Heart left ventricle (tissue), 16 donors: ENCODE measurements around the gene ZNF140. TPM values are rescaled to one million over a fixed set of nuclear protein-coding genes. Genes with fewer than 3 reads are reported as not detected.

ENCODE experiments used
- ATAC-seq, 4 donors: fragments of 200-7000 bp; cut with Tn5 transposase; one replicate each; pipeline ENCODE4 v1.9.1; 2020 to 2022; ENCODE audit warnings: moderate library complexity in 4 of 4, mild to moderate bottlenecking in 3 of 4, moderate number of reproducible peaks in 1 of 4
- DNase-seq, 5 donors: peaks; one replicate each; pipeline ENCODE4 v3.0.0-alpha.2; 2020
- H3K27ac ChIP-seq, 12 donors: fragments of 200-600 bp; sonication (generic) in 4 of 12; one replicate each; pipeline versions ENCODE4 v1.5.0 to v1.8.0; 2016 to 2022; ENCODE audit warnings: mild to moderate bottlenecking in 2 of 12
- H3K27me3 ChIP-seq, 9 donors: fragments of 200-600 bp; sonication (generic) in 2 of 9; one replicate each; pipeline versions ENCODE4 v1.5.1 to v1.8.0; 2016 to 2022; ENCODE audit warnings: mild to moderate bottlenecking in 3 of 9
- H3K36me3 ChIP-seq, 9 donors: fragments of 200-600 bp; sonication (generic) in 2 of 9; one replicate each; pipeline versions ENCODE4 v1.5.0 to v1.8.0; 2018 to 2022; ENCODE audit warnings: mild to moderate bottlenecking in 2 of 9
- H3K4me1 ChIP-seq, 12 donors: fragments of 200-600 bp; sonication (generic) in 4 of 12; one replicate each; pipeline versions ENCODE4 v1.5.0 to v1.8.0; 2016 to 2022; ENCODE audit warnings: mild to moderate bottlenecking in 3 of 12
- H3K4me3 ChIP-seq, 12 donors: fragments of 200-600 bp; sonication (generic) in 4 of 12; one replicate each; pipeline versions ENCODE4 v1.5.0 to v1.8.0; 2017 to 2022; ENCODE audit warnings: mild to moderate bottlenecking in 9 of 12, moderate library complexity in 4 of 12
- H3K9me3 ChIP-seq, 12 donors: fragments of 200-600 bp; sonication (generic) in 4 of 12; one replicate each; pipeline versions ENCODE4 v1.5.0 to v1.8.0; 2016 to 2022; ENCODE audit warnings: mild to moderate bottlenecking in 1 of 12
- POLR2A ChIP-seq, 2 donors: fragments of 450-650 bp; IDR thresholded peaks; one replicate each; pipeline ENCODE4 v1.6.1; 2017; ENCODE audit warnings: antibody characterized with exemption in 2 of 2, mild to moderate bottlenecking in 2 of 2, moderate library complexity in 2 of 2
- WGBS, 4 donors: extraction: QIAGEN DNeasy Blood & Tissue Kit in 2 of 4; methylation state at CpG; one replicate each; pipeline versions ENCODE4 v1.1.5 to v1.1.7; 2013 to 2018; 5-methylcytosine and 5-hydroxymethylcytosine counted together
- intact Hi-C, 10 donors: fragments of 100-400 bp; cut with DNase I; formaldehyde crosslinking; loops; one replicate each; pipeline versions ENCODE4 v1.11.1 to v1.14.2; 2022
- polyA plus RNA-seq, 2 donors: library from polyadenylated mRNA; stranded (reverse); fragments of 200-250 nt; gene quantifications; one replicate each; pipeline ENCODE4 v1.2.3, GENCODE V29; 2013
- total RNA-seq, 9 donors: library from RNA; depleted of rRNA in 2 of 9; stranded (reverse); fragments of >200 nt in 2 of 9; fragmentation: NEBNext Ultra II Directional in 3 of 9; extraction: Animal tissue kit (Norgen Biotek cat#: 25700) in 3 of 9; gene quantifications; one replicate each; pipeline versions ENCODE4 v1.1.0 to v1.2.4, GENCODE V29; 2016 to 2023
- TF ChIP-seq, protein P1 (sequence below), 12 donors: fragments of 200-600 bp; sonication (generic) in 4 of 12; IDR thresholded peaks; one replicate each; pipeline versions ENCODE4 v1.5.0 to v1.8.0; 2018 to 2022; ENCODE audit warnings: antibody characterized with exemption in 12 of 12, mild to moderate bottlenecking in 5 of 12
- donor health status: ischemic (EF 13 %, LVEDD 7.1; RV severe dilation, severe dysfunction).
- donor health status: healthy with polysubstance abuse.
- donor health status: DM: no; HTN: yes; CAD: no.
- donor health status: DM: no; HTN: no; CAD: no.
- donor health status: ischemic (EF 25% LVEDD 6.9; RV normal size, moderate dysfunction).
- donor health status: ischemic (EF 25% LVEDD 5.7; RV mildly dilated, moderate dysfunction).
- donor health status: healthy.
- donor health status: DM: yes; HTN: yes; CAD: no.
- donor health status: ischemic (EF 35%, LVEDD 5.7; RV mildly dilated, moderate dysfunction).
- donor health status: nonischemic (EF 11% LVEDD 7.7; RV severe dilation, severe dysfunction).
- donor health status: DM: yes; HTN: yes; CAD: no.
- donor health status: PGD.
- donor health status: ischemic (EF 29% LVEDD 5.4; RV normal size, mild dysfunction).
- donor health status: nonischemic (EF 23%, LVEDD 6.1; RV moderate dilation, normal function).

Gene ZNF140
- total and polyA plus RNA-seq, 11 donors, result 6.5 to 13.0 (median 8.7) TPM

DNA sequence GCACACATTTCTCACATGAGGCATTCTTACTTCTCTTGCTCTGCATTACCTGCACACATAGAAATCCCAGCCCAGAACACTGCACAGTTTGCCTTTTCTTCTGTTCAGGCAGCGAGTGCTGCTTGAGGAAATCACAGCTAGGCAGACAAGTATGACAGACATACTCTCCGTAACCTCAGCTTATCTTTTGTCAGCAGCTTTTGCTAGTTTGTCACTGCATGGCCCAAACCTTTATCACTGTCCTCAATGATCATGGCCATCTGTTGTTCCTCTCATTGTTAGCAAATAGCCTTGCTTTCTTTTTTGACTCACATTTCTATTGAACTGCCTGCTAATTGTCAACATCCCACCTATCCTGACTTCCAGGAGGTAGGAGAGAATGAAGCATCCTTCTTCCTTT lies 55.0 kb downstream of the ZNF140 start:
- Histone ChIP-seq H3K27ac (no peak overlapping the region), H3K36me3 (peaks cover 0 to 75% (median 36%) of the 10 kb centered on the region in 9 donors), H3K9me3 (peaks cover 0 to 88% (median 53%) of the 10 kb centered on the region in 12 donors), H3K4me3 (no peak overlapping the region), H3K4me1 (peaks cover 0 to 11% (median 0%) of the 10 kb centered on the region in 12 donors), H3K27me3 (no peaks in the 10 kb centered on the region)
- intact Hi-C loops, result no loop called here
- 76 to 88% (median 86%) methylated on average over 2 of the region's 2 CpGs for WGBS, 4 donors
- no peak for DNase-seq
- TF ChIP-seq POLR2A (IDR thresholded peaks at IDR 0.05), result no peak
- TF ChIP-seq, protein P1, sequence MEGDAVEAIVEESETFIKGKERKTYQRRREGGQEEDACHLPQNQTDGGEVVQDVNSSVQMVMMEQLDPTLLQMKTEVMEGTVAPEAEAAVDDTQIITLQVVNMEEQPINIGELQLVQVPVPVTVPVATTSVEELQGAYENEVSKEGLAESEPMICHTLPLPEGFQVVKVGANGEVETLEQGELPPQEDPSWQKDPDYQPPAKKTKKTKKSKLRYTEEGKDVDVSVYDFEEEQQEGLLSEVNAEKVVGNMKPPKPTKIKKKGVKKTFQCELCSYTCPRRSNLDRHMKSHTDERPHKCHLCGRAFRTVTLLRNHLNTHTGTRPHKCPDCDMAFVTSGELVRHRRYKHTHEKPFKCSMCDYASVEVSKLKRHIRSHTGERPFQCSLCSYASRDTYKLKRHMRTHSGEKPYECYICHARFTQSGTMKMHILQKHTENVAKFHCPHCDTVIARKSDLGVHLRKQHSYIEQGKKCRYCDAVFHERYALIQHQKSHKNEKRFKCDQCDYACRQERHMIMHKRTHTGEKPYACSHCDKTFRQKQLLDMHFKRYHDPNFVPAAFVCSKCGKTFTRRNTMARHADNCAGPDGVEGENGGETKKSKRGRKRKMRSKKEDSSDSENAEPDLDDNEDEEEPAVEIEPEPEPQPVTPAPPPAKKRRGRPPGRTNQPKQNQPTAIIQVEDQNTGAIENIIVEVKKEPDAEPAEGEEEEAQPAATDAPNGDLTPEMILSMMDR (IDR thresholded peaks at IDR 0.05), result no peak
- ATAC-seq, result no peak

DNA sequence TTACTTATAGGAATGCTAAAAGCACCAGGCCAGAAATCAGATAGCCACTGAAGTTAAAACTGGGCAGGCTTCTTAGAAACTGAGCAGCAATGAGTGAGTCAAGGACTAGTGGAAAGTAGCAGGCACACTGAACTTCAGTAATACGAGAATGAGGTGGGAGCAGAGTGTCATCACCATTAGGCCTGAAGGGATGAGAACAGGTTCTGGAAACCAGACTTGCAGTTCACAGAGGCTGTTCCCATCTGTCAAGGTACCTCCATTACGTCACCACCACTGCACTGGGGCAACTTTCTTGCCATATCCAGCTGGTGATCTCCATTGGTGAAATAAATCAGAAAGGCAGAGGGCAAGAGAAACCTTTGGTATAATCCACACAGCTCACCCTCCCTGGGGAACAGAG lies 65.3 kb downstream of the ZNF140 start:
- Histone ChIP-seq H3K9me3 (peaks cover 0 to 99% (median 85%) of the 10 kb centered on the region in 12 donors), H3K27me3 (no peaks in the 10 kb centered on the region), H3K4me3 (no peak overlapping the region), H3K27ac (no peak overlapping the region), H3K36me3 (peaks cover 10 to 98% (median 67%) of the 10 kb centered on the region in 9 donors), H3K4me1 (no peaks in the 10 kb centered on the region)
- ATAC-seq (no peak), DNase-seq (no peak)
- TF ChIP-seq POLR2A (IDR thresholded peaks at IDR 0.05), result no peak
- TF ChIP-seq, protein P1 (IDR thresholded peaks at IDR 0.05), result no peak
- intact Hi-C loops, result no loop called here
- 96 to 100% (median 99%) methylated on average over 2 of the region's 2 CpGs for WGBS, 4 donors

DNA sequence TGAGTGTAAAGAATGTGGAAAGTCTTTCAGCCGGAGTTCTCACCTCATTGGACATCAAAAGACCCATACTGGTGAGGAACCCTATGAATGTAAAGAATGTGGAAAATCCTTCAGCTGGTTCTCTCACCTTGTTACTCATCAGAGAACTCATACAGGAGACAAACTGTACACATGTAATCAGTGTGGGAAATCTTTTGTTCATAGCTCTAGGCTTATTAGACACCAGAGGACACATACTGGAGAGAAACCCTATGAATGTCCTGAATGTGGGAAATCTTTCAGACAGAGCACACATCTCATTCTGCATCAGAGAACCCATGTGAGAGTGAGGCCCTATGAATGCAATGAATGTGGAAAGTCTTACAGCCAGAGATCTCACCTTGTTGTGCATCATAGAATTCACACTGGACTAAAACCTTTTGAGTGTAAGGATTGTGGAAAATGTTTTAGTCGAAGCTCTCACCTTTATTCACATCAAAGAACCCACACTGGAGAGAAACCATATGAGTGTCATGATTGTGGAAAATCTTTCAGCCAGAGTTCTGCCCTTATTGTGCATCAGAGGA lies 75.5 kb downstream of the ZNF140 start:
- Histone ChIP-seq H3K4me1 (no peaks in the 10 kb centered on the region), H3K27me3 (no peaks in the 10 kb centered on the region), H3K27ac (no peak overlapping the region), H3K9me3 (peaks cover 7 to 100% (median 99%) of the 10 kb centered on the region in 12 donors), H3K4me3 (no peak overlapping the region), H3K36me3 (peaks cover 41 to 85% (median 56%) of the 10 kb centered on the region in 9 donors)
- intact Hi-C loops, result no loop called here
- TF ChIP-seq, protein P1 (IDR thresholded peaks at IDR 0.05), result no peak
- no peak for TF ChIP-seq POLR2A (IDR thresholded peaks at IDR 0.05)
- WGBS, 4 donors, result 94 to 100% (median 97%) methylated on average over 2 of the region's 2 CpGs
- DNase-seq, result no peak
- ATAC-seq, result no peak

Other genes starting within 250 kb of the ZNF140 start
- gene CHFR, start 193.3 kb upstream of the ZNF140 start, total RNA-seq, result 10 to 100 TPM; 10.6 to 33.5 (median 16.4) TPM
- gene CHFR, start 193.3 kb upstream of the ZNF140 start, polyA plus RNA-seq, result 10 to 100 TPM; 17.4 to 21.6 TPM
- 10 to 100 TPM in 6 of 9 donors, 1 to 10 TPM in 3; 3.4 to 14.2 (median 10.3) TPM for gene ZNF605, start 124.6 kb upstream of the ZNF140 start, total RNA-seq
- 1 to 10 TPM; 5.0 to 5.6 TPM for gene ZNF605, start 124.6 kb upstream of the ZNF140 start, polyA plus RNA-seq
- 1 to 10 TPM in 8 of 9 donors, under 1 TPM in 1; 0.60 to 6.7 (median 3.7) TPM for gene ZNF26, start 94.6 kb upstream of the ZNF140 start, total RNA-seq
- 1 to 10 TPM; 1.8 to 4.2 TPM for gene ZNF26, start 94.6 kb upstream of the ZNF140 start, polyA plus RNA-seq
- 10 to 100 TPM; 11.0 to 24.0 (median 15.9) TPM for gene ZNF84, start 43.4 kb upstream of the ZNF140 start, total RNA-seq
- gene ZNF84, start 43.4 kb upstream of the ZNF140 start, polyA plus RNA-seq, result 1 to 10 TPM; 6.7 to 6.9 TPM
- 1 to 10 TPM in 5 of 9 donors, under 1 TPM in 4; 0.60 to 1.3 (median 1.0) TPM for gene ZNF891, start 49.4 kb downstream of the ZNF140 start, total RNA-seq
- under 1 TPM; 0.49 to 0.80 TPM for gene ZNF891, start 49.4 kb downstream of the ZNF140 start, polyA plus RNA-seq
- 1 to 10 TPM; 4.8 to 9.9 (median 8.1) TPM for gene ZNF10, start 49.7 kb downstream of the ZNF140 start, total RNA-seq
- 1 to 10 TPM; 4.8 to 5.9 TPM for gene ZNF10, start 49.7 kb downstream of the ZNF140 start, polyA plus RNA-seq
- 10 to 100 TPM in 5 of 9 donors, 1 to 10 TPM in 4; 8.1 to 15.5 (median 10.0) TPM for gene ZNF268, start 100.6 kb downstream of the ZNF140 start, total RNA-seq
- gene ZNF268, start 100.6 kb downstream of the ZNF140 start, polyA plus RNA-seq, result 1 to 10 TPM; 2.6 to 6.8 TPM
- not detected for gene ANHX, start 155.0 kb downstream of the ZNF140 start, total RNA-seq
- gene ANHX, start 155.0 kb downstream of the ZNF140 start, polyA plus RNA-seq, result not detected